Peyer's patch (tissue), 4 donors: ENCODE measurements around the gene CACNA2D3.

Source experiments
- CTCF ChIP-seq, 6 experiments: fragments of 450-650 bp in 4 of 6; fragments of 200-600 bp in 2 of 6; sonication (generic) in 1 of 6; IDR thresholded peaks; one replicate each; pipeline ENCODE4 v1.5.1; 2017 to 2019; ENCODE audit warnings: antibody characterized with exemption in 6 of 6, mild to moderate bottlenecking in 3 of 6, moderate library complexity in 1 of 6
- POLR2A ChIP-seq, 2 donors: fragments of 450-650 bp; IDR thresholded peaks; one replicate each; pipeline ENCODE4 v1.5.1; 2017; ENCODE audit warnings: antibody characterized with exemption in 2 of 2, mild to moderate bottlenecking in 2 of 2, moderate library complexity in 2 of 2

- TF ChIP-seq POLR2A (IDR thresholded peaks at IDR 0.05): no peak
- TF ChIP-seq CTCF (IDR thresholded peaks at IDR 0.05): no peak
These were observed 866.7 kb downstream of the CACNA2D3 start for GRCh38 chr3:54988838-54989630.
